Fibroblast of villous mesenchyme (primary cell): ENCODE measurements around the gene LRCH1. TPM values are rescaled to one million over a fixed set of nuclear protein-coding genes. Genes with fewer than 3 reads are reported as not detected.

ENCODE experiments used
- DNase-seq: peaks from one replicate; pipeline ENCODE4 v3.0.0-alpha.2; 2010; ENCODE audit warnings: low read depth
- H3K4me3 ChIP-seq: 2 replicates; pipeline ENCODE4 v1.5.1; 2011; ENCODE audit warnings: low read depth, mild to moderate bottlenecking, low read length
- total RNA-seq: library from RNA; depleted of rRNA; stranded (reverse); fragments of >200 nt; gene quantifications from 2 replicates; pipeline ENCODE4 v1.2.3, GENCODE V29; 2012
- TF ChIP-seq, protein P1 (sequence below): IDR thresholded peaks from 2 replicates; pipeline ENCODE4 v1.5.1; 2012; ENCODE audit warnings: low read depth, mild to moderate bottlenecking, low read length; ENCODE audit not compliant: insufficient read depth

Gene LRCH1
- total RNA-seq, 1 donor, result 9.1 TPM

DNA sequence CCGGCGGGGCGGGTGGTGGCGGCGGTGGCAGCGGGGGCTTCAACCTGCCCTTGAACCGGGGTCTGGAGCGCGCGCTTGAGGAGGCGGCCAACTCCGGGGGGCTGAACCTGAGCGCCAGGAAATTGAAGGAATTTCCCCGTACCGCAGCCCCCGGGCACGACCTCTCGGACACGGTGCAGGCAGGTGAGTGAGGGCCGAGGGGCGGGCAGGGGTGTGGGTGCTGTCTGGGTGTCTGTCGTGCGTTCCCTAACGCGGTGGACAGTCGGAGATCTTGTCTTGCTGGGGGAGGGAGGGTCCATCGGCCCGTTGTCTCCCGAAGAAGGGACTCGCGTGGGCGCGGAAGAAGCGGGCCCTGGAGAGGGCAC is 533 bp downstream of the LRCH1 start:
- H3K4me3 ChIP-seq, result peak overlapping the region; percentile 95
- no peak for DNase-seq
- TF ChIP-seq, protein P1, sequence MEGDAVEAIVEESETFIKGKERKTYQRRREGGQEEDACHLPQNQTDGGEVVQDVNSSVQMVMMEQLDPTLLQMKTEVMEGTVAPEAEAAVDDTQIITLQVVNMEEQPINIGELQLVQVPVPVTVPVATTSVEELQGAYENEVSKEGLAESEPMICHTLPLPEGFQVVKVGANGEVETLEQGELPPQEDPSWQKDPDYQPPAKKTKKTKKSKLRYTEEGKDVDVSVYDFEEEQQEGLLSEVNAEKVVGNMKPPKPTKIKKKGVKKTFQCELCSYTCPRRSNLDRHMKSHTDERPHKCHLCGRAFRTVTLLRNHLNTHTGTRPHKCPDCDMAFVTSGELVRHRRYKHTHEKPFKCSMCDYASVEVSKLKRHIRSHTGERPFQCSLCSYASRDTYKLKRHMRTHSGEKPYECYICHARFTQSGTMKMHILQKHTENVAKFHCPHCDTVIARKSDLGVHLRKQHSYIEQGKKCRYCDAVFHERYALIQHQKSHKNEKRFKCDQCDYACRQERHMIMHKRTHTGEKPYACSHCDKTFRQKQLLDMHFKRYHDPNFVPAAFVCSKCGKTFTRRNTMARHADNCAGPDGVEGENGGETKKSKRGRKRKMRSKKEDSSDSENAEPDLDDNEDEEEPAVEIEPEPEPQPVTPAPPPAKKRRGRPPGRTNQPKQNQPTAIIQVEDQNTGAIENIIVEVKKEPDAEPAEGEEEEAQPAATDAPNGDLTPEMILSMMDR, result no peak

DNA sequence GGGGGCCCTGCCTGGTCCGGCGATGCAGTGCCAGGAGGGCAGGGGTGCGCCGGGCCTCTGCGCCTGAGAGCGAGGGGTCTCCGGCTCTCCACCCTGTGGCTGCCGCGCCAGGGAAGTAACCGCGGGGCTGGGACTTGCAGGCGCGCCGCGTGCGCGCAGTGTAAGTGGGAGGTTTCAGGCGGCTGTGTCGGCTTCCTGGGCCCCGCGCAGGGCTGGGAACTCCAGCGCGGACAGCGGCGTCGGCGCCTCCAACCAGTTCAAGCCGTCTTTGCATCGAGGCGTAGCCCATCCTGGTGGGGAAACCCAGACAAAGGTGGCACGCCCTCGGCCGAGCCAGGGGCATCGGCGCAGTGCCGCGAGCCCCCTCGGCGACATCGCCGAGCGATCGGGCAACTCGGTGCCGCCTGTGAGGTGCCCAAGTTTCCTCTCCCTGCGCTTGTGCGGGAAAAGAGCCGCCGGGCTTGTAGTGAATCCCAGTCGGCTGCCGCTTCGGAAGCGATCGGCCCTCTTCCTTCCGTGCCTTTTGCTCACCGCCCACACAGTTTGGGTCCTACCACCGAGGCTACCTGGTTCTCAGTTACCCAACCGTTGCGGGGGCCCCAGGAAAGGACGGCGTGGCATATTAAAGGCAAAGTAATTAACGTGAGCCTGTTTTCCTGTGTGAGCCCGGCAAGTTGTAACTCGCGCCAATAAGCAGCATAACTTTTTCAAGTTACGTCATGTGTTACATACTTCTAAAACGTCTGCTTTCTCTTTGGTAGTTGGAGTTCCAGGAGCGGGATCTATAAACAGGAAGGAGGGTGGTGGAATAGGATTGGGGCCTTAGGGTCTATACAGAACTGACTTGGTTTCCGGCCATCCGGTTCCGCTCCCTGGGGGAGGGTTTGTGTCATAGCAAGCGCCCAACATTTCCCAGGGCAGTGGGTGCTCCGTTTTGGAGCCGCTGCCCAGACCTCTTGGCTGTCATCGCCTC is 1.2 kb downstream of the LRCH1 start:
- DNase-seq, result peak; percentile 97
- TF ChIP-seq, protein P1, result peak; percentile 39
- peak overlapping the region; percentile 95 for H3K4me3 ChIP-seq

DNA sequence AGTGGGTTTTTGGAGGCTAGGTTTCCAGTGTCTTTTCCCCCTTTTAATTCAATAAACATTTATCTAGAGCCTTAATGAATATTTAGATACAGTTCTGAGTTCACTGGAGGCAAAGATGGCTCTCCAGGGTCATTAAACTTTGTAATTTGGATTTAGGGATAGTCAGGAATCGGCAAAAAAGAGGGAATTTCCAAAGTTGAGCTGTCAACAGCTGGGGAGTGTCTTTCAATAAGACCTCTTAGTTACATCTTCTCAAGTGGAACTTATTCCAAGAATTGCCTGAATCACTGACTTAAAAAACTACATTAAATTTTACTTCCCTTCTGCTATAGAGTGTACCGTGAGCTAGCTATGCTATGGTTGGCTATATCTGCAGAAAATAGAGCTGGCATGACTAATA is 2.0 kb downstream of the LRCH1 start:
- DNase-seq, result peak; percentile 35
- peak overlapping the region; percentile 95 for H3K4me3 ChIP-seq
- TF ChIP-seq, protein P1, result no peak

DNA sequence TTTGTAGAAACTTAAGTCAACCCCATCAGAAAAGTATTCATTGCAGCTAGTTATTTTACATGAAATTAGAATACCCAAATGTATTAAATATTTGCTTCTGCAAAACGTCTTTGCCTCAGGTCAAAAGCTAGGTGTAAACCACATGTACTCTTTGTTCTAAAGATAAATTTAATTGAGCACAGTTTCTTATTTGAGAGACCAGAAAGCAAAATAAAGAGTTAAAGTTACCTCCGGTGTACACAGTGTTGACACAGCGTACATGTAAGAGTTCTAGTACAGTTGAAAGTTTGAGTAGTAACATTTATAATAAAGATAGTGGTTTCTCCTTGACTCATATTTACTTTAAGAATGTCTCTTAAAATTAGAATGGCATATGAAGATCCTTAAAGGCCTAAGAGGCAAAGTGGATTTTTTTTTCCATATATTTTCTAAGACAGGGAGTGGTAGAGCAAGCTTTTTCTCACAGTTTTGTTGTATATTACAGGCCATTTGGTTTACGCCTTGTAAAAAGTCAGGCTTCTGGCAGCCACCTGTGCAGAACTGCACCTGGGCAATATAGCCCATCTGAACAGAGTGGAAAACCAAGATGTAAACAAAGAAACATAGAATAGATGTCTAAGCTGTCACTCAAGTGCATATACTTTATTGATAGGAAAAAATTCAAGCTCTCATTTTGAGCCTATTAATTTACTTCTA is 2.9 kb downstream of the LRCH1 start:
- no peak overlapping the region for H3K4me3 ChIP-seq
- TF ChIP-seq, protein P1, result no peak
- no peak for DNase-seq

DNA sequence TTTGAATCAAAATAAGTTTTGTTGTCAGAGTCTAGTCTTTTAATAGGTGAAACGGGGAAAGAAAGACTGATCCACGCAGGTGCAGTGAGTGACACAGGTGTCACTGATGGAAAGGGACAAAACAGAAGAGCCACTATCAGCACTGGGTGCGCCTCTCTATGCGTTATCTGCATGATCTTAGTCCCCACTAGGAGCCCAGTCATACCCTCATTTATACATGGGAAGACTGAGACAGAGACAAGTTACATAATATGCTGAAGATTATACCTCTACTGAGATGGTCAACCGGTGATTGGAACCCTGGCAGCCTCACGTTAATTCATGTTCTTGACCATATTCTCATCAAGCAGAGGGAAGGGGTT is 3.4 kb downstream of the LRCH1 start:
- DNase-seq, result no peak
- TF ChIP-seq, protein P1, result no peak
- H3K4me3 ChIP-seq, result no peak overlapping the region

DNA sequence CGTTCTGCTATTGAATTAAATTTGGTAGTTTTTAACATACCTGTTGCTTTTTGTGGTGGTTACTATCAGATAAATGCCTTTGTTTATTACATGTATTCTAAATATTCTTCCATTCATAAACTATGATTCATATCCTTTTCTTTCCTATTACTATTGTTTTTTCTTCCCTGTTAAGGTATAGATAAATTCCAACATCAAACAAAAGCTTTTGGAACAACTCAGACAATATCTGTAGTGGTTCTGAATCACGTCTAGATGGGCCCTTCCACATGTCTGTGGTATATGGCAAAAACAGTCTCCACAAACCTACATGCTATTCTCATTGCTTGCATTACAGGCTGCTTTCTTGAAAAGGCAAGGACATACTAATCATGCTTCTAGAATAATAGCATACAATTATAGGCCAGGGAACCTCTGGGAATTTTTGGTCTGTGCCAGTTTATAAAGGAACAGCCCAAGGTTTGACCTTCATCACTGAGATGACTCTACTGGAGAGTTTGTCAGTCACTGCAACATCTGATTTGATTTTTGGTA is 6.4 kb downstream of the LRCH1 start:
- DNase-seq, result no peak
- TF ChIP-seq, protein P1, result no peak
- H3K4me3 ChIP-seq, result no peak overlapping the region
